ENCODE results near the gene RTN4R. TPM values are rescaled to one million over a fixed set of nuclear protein-coding genes. Genes with fewer than 3 reads are reported as not detected.

The RTN4R gene
- total and polyA plus RNA-seq, 2 of the 4 experiments (the other 2 are of a cell fraction): 0.18 to 0.94 TPM

DNA sequence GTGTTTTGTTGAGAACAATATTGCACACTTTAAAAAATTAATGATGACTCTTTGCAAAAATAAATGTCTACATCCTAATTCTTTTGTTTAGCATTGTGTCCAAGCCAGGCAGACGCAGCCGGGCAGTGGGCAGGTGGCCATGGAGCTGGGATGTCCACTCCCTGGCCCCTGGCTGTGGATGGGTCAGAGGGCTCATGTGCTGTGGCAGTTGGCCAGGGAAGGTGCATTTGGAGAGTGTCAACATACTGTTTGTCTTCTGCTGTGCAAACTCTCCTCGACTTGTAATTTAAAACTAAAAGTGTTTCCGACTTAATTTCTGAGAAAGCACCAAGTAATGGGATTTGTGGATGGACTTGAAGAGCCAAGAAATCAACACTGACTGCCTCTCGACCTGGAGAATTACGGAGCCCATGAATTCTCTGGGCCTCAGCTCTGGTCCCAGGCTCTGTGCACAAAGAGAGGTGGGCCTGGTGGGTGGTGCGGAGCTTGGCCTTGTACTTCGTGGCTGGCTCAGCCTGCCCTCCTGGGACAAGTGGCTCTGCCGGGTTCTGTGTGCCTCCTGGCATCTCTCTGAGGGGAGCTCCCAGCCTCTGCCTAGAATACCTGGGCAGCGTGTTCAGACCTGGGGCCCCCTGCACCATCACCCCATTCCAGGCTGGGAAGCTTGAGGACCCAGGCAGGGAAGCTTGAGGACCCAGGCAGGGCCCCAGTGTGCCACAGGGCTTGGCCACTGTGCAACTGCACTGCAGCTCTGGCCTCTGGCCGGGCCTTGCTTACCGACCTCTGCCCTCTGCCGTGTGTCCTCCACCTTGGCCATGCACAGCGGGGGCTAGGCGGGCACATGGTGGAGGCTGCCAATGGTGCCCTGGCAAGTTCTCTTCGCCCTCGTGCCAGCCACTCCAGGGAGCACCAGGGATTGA lies 46.4 kb downstream of the RTN4R start:
- H2BK5ac ChIP-seq (ENCODE audit: low read depth, low read length, poor library complexity, severe bottlenecking): no peak overlapping the region
- H4K20me1 ChIP-seq (ENCODE audit: insufficient read depth, low read length): 0 out of 2 replicates have a peak, but pooled peaks cover 7% of the 10 kb centered on the region
- no peak overlapping the region for H2BK20ac ChIP-seq (ENCODE audit: low read depth, low read length)
- TF ChIP-seq, protein P1, sequence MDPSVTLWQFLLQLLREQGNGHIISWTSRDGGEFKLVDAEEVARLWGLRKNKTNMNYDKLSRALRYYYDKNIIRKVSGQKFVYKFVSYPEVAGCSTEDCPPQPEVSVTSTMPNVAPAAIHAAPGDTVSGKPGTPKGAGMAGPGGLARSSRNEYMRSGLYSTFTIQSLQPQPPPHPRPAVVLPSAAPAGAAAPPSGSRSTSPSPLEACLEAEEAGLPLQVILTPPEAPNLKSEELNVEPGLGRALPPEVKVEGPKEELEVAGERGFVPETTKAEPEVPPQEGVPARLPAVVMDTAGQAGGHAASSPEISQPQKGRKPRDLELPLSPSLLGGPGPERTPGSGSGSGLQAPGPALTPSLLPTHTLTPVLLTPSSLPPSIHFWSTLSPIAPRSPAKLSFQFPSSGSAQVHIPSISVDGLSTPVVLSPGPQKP (IDR thresholded peaks at IDR 0.05; ENCODE audit: borderline replicate concordance, low read depth, low read length): no peak
- no peak for TF ChIP-seq BHLHE40 (IDR thresholded peaks at IDR 0.05; ENCODE audit: low read depth, low read length)
- TF ChIP-seq RAD21 (IDR thresholded peaks at IDR 0.05; ENCODE audit: low read length): no peak
- no peak for TF ChIP-seq SMC3 (IDR thresholded peaks at IDR 0.05; ENCODE audit: low read depth, low read length)
- no peak for TF ChIP-seq MAFK (IDR thresholded peaks at IDR 0.05; ENCODE audit: low read depth, low read length)
- TF ChIP-seq MXI1 (IDR thresholded peaks at IDR 0.05; ENCODE audit: borderline replicate concordance, low read depth, low read length): no peak
- TF ChIP-seq, protein P2, sequence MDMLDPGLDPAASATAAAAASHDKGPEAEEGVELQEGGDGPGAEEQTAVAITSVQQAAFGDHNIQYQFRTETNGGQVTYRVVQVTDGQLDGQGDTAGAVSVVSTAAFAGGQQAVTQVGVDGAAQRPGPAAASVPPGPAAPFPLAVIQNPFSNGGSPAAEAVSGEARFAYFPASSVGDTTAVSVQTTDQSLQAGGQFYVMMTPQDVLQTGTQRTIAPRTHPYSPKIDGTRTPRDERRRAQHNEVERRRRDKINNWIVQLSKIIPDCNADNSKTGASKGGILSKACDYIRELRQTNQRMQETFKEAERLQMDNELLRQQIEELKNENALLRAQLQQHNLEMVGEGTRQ (IDR thresholded peaks at IDR 0.05; ENCODE audit: low read depth, low read length): no peak
- no peak for TF ChIP-seq RCOR1 (IDR thresholded peaks at IDR 0.05; ENCODE audit: insufficient replicate concordance, low read length)
- CTCF ChIA-PET: no interaction called here
- dilution Hi-C loops (cut with HindIII; ENCODE audit: low sequenced_read_pairs, unreplicated experiment) (no loop called here), intact Hi-C loops (cut with micrococcal nuclease) (no loop called here), in situ Hi-C loops (cut with MboI; ENCODE audit: low sequenced_read_pairs) (no loop called here)
- H3K23ac ChIP-seq (ENCODE audit: low read depth, low read length): no peak overlapping the region
- H2BK120ac ChIP-seq (ENCODE audit: low read depth, low read length): no peak overlapping the region
- H3K27me3 ChIP-seq (ENCODE audit: control insufficient read depth, insufficient read depth, low read length): peaks cover 15% of the 10 kb centered on the region; the same call in 1 of the 2 replicates
- H3K4me1 ChIP-seq (ENCODE audit: control insufficient read depth, insufficient read depth, low read length): no peaks in the 10 kb centered on the region
- H3K4ac ChIP-seq (ENCODE audit: low read depth, low read length): no peak overlapping the region
- H3K18ac ChIP-seq (ENCODE audit: low read depth, low read length): no peak overlapping the region
- H3K9me3 ChIP-seq (ENCODE audit: control insufficient read depth, insufficient read depth, low read length): peaks cover 6% of the 10 kb centered on the region
- H3K27ac ChIP-seq (ENCODE audit: insufficient read depth, low read length): no peak overlapping the region
- no peak overlapping the region for H3K14ac ChIP-seq (replicated peaks; ENCODE audit: low read depth, low read length)
- DNase-seq: no peak
- H2AK5ac ChIP-seq (ENCODE audit: low read depth, low read length): no peak overlapping the region
- no peak overlapping the region for H4K8ac ChIP-seq (ENCODE audit: low read depth in 2 of 2, low read length in 2 of 2)
- no peak overlapping the region for H4K91ac ChIP-seq (ENCODE audit: insufficient read depth, low read depth, low read length)
- no peak overlapping the region for H3K4me3 ChIP-seq (ENCODE audit: insufficient read depth, low read depth, low read length)
- no peak overlapping the region for H3K56ac ChIP-seq (ENCODE audit: extremely low read depth, insufficient read depth, low read length)
- WGBS, 2 experiments (ENCODE audit: extremely low coverage in 2 of 2, insufficient read length in 1 of 2): 56% methylated on average over 7 of the region's 17 CpGs; no CpG with 5 or more reads in 1 of the 2 experiments
- no peak overlapping the region for H2AFZ ChIP-seq (replicated peaks; ENCODE audit: low read length, poor library complexity)
- H3K36me3 ChIP-seq (ENCODE audit: control insufficient read depth, insufficient read depth, low read length): no peaks in the 10 kb centered on the region
- no peak overlapping the region for H2AK9ac ChIP-seq (replicated peaks; ENCODE audit: low read depth, low read length, poor library complexity)
- H4K5ac ChIP-seq (ENCODE audit: low read depth, low read length): no peak overlapping the region
- H3K9ac ChIP-seq (ENCODE audit: low read depth, low read length): no peak overlapping the region
- no TSS peak for BruUV-seq (replicated peaks)
- H3K79me1 ChIP-seq (ENCODE audit: low read depth in 1 of 2, low read length in 2 of 2): no peaks in the 10 kb centered on the region
- POLR2A ChIA-PET (ENCODE audit: unreplicated experiment): no interaction called here
- H2BK15ac ChIP-seq (ENCODE audit: low read depth, low read length): no peak overlapping the region
- ATAC-seq (ENCODE audit: low read depth): no peak
- no peak overlapping the region for H3K4me2 ChIP-seq (ENCODE audit: low read depth, low read length)
- peaks cover 5% of the 10 kb centered on the region; the same call in 1 of the 2 replicates for H3K9me1 ChIP-seq (ENCODE audit: insufficient read depth, low read length)

All from IMR-90 (cell line).